ENCODE data around the gene SLC39A10. TPM values are rescaled to one million over a fixed set of nuclear protein-coding genes. Genes with fewer than 3 reads are reported as not detected.

Gene SLC39A10
- total and polyA plus RNA-seq, 2 experiments from 2014 or later, result 48.0 to 82.6 TPM

- H3K79me2 ChIP-seq (ENCODE audit: insufficient read depth), result peaks cover 60% of the 10 kb centered on the region
- no peaks in the 10 kb centered on the region for H3K9me3 ChIP-seq (ENCODE audit: low read depth)
- no peaks in the 10 kb centered on the region for H4K20me1 ChIP-seq (ENCODE audit: insufficient read depth)
- peaks cover 3% of the 10 kb centered on the region; the same call in 1 of the 2 replicates for H3K4me1 ChIP-seq (ENCODE audit: insufficient read depth)
- H3K9me2 ChIP-seq (ENCODE audit: insufficient read depth), result no peaks in the 10 kb centered on the region
- no peak overlapping the region for H3K9ac ChIP-seq
- no peak overlapping the region for H2AFZ ChIP-seq
- TF ChIP-seq EZH2 (IDR thresholded peaks at IDR 0.05; ENCODE audit: insufficient read depth, poor library complexity, severe bottlenecking) (no peak), EZH2phosphoT487 (IDR thresholded peaks at IDR 0.05; ENCODE audit: insufficient read depth, low read depth) (no peak)
- DNase-seq, result no peak
- no peaks in the 10 kb centered on the region for H3K36me3 ChIP-seq (ENCODE audit: low read depth)
- H3K4me3 ChIP-seq, result no peak overlapping the region
- no peaks in the 10 kb centered on the region for H3K27me3 ChIP-seq (replicated peaks; ENCODE audit: insufficient read depth)
- in situ Hi-C loops (cut with MboI), result loop anchor here (25.0 kb wide), 2 partner anchors 356 to 394 kb away; partner anchors contain the start of gene DNAH7
- H3K4me2 ChIP-seq (ENCODE audit: unreplicated experiment), result no peak overlapping the region
- H3F3A ChIP-seq (ENCODE audit: insufficient read depth), result peaks cover 75% of the 10 kb centered on the region
- no peak overlapping the region for H3K27ac ChIP-seq
Measured at GRCh38 chr2:195667974-195668373, 10.9 kb downstream of the SLC39A10 start.

DNA sequence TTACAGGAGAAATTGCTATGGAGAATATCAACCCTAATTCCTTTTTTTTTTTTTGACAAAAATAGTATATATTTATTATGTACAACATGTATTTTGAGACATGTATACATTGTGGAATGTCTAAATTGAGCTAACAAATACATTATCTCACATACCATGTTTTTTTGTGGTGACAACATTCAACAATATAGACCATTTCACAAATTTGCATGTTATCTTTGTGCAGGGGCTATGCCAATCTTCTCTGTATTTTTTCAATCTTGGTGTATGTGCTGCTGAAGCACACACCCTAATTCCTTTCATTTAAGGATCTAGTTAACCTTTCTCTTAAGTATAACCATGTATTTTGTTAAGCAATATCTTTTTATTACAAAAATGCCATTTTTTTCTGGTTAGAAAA, 13.2 kb downstream of the SLC39A10 start:
- in situ Hi-C loops (cut with MboI), result loop anchor here (25.0 kb wide), 2 partner anchors 358 to 392 kb away; partner anchors contain the start of gene DNAH7

GRCh38 chr2:195671563-195671962, 14.5 kb downstream of the SLC39A10 start:
- Histone ChIP-seq H3K79me2 (ENCODE audit: insufficient read depth) (peaks cover 63% of the 10 kb centered on the region), H2AFZ (no peak overlapping the region), H3K9me3 (ENCODE audit: low read depth) (no peaks in the 10 kb centered on the region), H3K27me3 (replicated peaks; ENCODE audit: insufficient read depth) (no peaks in the 10 kb centered on the region), H3K4me3 (no peak overlapping the region), H3K9ac (no peak overlapping the region), H3K27ac (no peak overlapping the region), H3K36me3 (ENCODE audit: low read depth) (no peaks in the 10 kb centered on the region), H3F3A (ENCODE audit: insufficient read depth) (peaks cover 71% of the 10 kb centered on the region), H4K20me1 (ENCODE audit: insufficient read depth) (no peaks in the 10 kb centered on the region), H3K9me2 (ENCODE audit: insufficient read depth) (no peaks in the 10 kb centered on the region), H3K4me1 (ENCODE audit: insufficient read depth) (peaks cover 15% of the 10 kb centered on the region), H3K4me2 (ENCODE audit: unreplicated experiment) (no peak overlapping the region)
- TF ChIP-seq EZH2phosphoT487 (IDR thresholded peaks at IDR 0.05; ENCODE audit: insufficient read depth, low read depth) (no peak), EZH2 (IDR thresholded peaks at IDR 0.05; ENCODE audit: insufficient read depth, poor library complexity, severe bottlenecking) (no peak)
- 98 to 99% methylated on average over 4 of the region's 4 CpGs for WGBS, 2 experiments (ENCODE audit: low coverage in 1 of 2, low lambda C conversion rate in 2 of 2, missing lambda C conversion rate in 2 of 2)
- in situ Hi-C loops (cut with MboI), result loop anchor here (25.0 kb wide), 2 partner anchors 359 to 391 kb away; partner anchors contain the start of gene DNAH7
- no peak for DNase-seq

More for the DNA sequence above, 13.2 kb downstream of the SLC39A10 start:
- Histone ChIP-seq H3K27ac (no peak overlapping the region), H3F3A (ENCODE audit: insufficient read depth) (peaks cover 85% of the 10 kb centered on the region), H3K79me2 (ENCODE audit: insufficient read depth) (peaks cover 63% of the 10 kb centered on the region), H3K27me3 (replicated peaks; ENCODE audit: insufficient read depth) (no peaks in the 10 kb centered on the region), H3K9ac (no peak overlapping the region), H3K4me1 (ENCODE audit: insufficient read depth) (peaks cover 15% of the 10 kb centered on the region), H3K4me2 (ENCODE audit: unreplicated experiment) (no peak overlapping the region), H2AFZ (no peak overlapping the region), H4K20me1 (ENCODE audit: insufficient read depth) (no peaks in the 10 kb centered on the region), H3K9me2 (ENCODE audit: insufficient read depth) (no peaks in the 10 kb centered on the region), H3K4me3 (no peak overlapping the region), H3K9me3 (ENCODE audit: low read depth) (no peaks in the 10 kb centered on the region), H3K36me3 (ENCODE audit: low read depth) (no peaks in the 10 kb centered on the region)
- DNase-seq, result no peak
- no peak for TF ChIP-seq EZH2phosphoT487 (IDR thresholded peaks at IDR 0.05; ENCODE audit: insufficient read depth, low read depth)
- TF ChIP-seq EZH2 (IDR thresholded peaks at IDR 0.05; ENCODE audit: insufficient read depth, poor library complexity, severe bottlenecking), result no peak

DNA sequence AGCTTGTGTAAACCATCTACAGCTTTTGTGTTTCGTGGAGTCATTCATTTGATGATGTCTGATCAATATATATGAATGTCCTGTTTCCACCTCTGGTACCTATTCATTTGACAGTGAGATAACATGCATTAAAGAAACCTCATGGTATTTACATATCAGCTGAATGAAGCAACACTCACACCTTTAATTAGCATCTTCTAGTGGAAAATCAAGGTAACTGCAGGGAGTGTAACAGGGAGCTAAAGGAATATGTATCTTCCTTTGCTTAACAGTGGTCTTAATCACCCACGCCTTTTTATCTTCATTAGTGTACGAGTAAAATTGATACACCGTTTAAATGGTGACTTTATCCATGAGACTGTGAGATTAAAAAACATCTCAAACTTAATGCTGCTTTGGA, 15.6 kb downstream of the SLC39A10 start:
- H3K4me3 ChIP-seq, result no peak overlapping the region
- no peaks in the 10 kb centered on the region for H3K27me3 ChIP-seq (replicated peaks; ENCODE audit: insufficient read depth)
- H3F3A ChIP-seq (ENCODE audit: insufficient read depth), result peaks cover 61% of the 10 kb centered on the region
- H3K79me2 ChIP-seq (ENCODE audit: insufficient read depth), result peaks cover 63% of the 10 kb centered on the region
- H3K36me3 ChIP-seq (ENCODE audit: low read depth), result no peaks in the 10 kb centered on the region
- H4K20me1 ChIP-seq (ENCODE audit: insufficient read depth), result no peaks in the 10 kb centered on the region
- no peaks in the 10 kb centered on the region for H3K9me3 ChIP-seq (ENCODE audit: low read depth)
- no peak for TF ChIP-seq EZH2phosphoT487 (IDR thresholded peaks at IDR 0.05; ENCODE audit: insufficient read depth, low read depth)
- no peak for TF ChIP-seq EZH2 (IDR thresholded peaks at IDR 0.05; ENCODE audit: insufficient read depth, poor library complexity, severe bottlenecking)
- WGBS, 2 experiments (ENCODE audit: low coverage in 1 of 2, low lambda C conversion rate in 2 of 2, missing lambda C conversion rate in 2 of 2), result 72 to 73% methylated on average over 4 of the region's 4 CpGs
- in situ Hi-C loops (cut with MboI), result loop anchor here (25.0 kb wide), 2 partner anchors 360 to 390 kb away; partner anchors contain the start of gene DNAH7
- H3K9ac ChIP-seq, result no peak overlapping the region
- no peak overlapping the region for H2AFZ ChIP-seq
- H3K4me1 ChIP-seq (ENCODE audit: insufficient read depth), result peaks cover 15% of the 10 kb centered on the region
- H3K4me2 ChIP-seq (ENCODE audit: unreplicated experiment), result no peak overlapping the region
- H3K27ac ChIP-seq, result no peak overlapping the region
- no peaks in the 10 kb centered on the region for H3K9me2 ChIP-seq (ENCODE audit: insufficient read depth)
- DNase-seq, result no peak

Data from GM23248 (cell line).